Fibroblast of the conjunctiva (primary cell): Measurements from ENCODE around the gene FXYD6.

Experiments
- DNase-seq: peaks from one replicate; pipeline ENCODE4 v3.0.0-alpha.2; 2010; ENCODE audit warnings: low read depth

The FXYD6 gene

GRCh38 chr11:117884994-117885393 is 8.5 kb upstream of the FXYD6 start:
- no peak for DNase-seq

- no peak for DNase-seq
These were observed 6.6 kb upstream of the FXYD6 start for GRCh38 chr11:117883063-117883462.

- DNase-seq = no peak
These were observed 6.0 kb upstream of the FXYD6 start for GRCh38 chr11:117882311-117882905.

GRCh38 chr11:117881217-117881616 is 4.8 kb upstream of the FXYD6 start:
- no peak for DNase-seq

GRCh38 chr11:117879516-117880480 is 3.3 kb upstream of the FXYD6 start:
- DNase-seq = no peak

- DNase-seq = no peak
These were observed 2.5 kb upstream of the FXYD6 start for GRCh38 chr11:117878939-117879475.

- no peak for DNase-seq
These were observed 2.0 kb upstream of the FXYD6 start for GRCh38 chr11:117878314-117878938.

GRCh38 chr11:117877120-117877784 is 794 bp upstream of the FXYD6 start:
- no peak for DNase-seq

GRCh38 chr11:117876059-117876340 is 458 bp downstream of the FXYD6 start:
- no peak for DNase-seq

- no peak for DNase-seq
These were observed 938 bp downstream of the FXYD6 start for GRCh38 chr11:117875382-117876058.

- DNase-seq = no peak
These were observed 1.5 kb downstream of the FXYD6 start for GRCh38 chr11:117874910-117875381.

- no peak for DNase-seq
These were observed 2.1 kb downstream of the FXYD6 start for GRCh38 chr11:117874253-117874909.

- DNase-seq = no peak
These were observed 2.7 kb downstream of the FXYD6 start for GRCh38 chr11:117873828-117874125.

- no peak for DNase-seq
These were observed 3.3 kb downstream of the FXYD6 start for GRCh38 chr11:117872975-117873827.

GRCh38 chr11:117872420-117872961 is 4.0 kb downstream of the FXYD6 start:
- no peak for DNase-seq

GRCh38 chr11:117871784-117872183 is 4.7 kb downstream of the FXYD6 start:
- DNase-seq = no peak

- no peak for DNase-seq
These were observed 5.3 kb downstream of the FXYD6 start for GRCh38 chr11:117871160-117871559.

GRCh38 chr11:117870103-117870952 is 6.1 kb downstream of the FXYD6 start:
- no peak for DNase-seq

- no peak for DNase-seq
These were observed 6.9 kb downstream of the FXYD6 start for GRCh38 chr11:117869604-117870003.
